Measurements from ENCODE around the gene RAB11FIP5.

RAB11FIP5 gene

GRCh38 chr2:73033142-73033765 lies 79.5 kb downstream of the RAB11FIP5 start:
- DNase-seq = no peak

GRCh38 chr2:73032702-73033097 lies 80.0 kb downstream of the RAB11FIP5 start:
- no peak for DNase-seq

GRCh38 chr2:73031725-73032701 lies 80.7 kb downstream of the RAB11FIP5 start:
- DNase-seq = no peak

- no peak for DNase-seq
Measured at GRCh38 chr2:73031095-73031678, 81.6 kb downstream of the RAB11FIP5 start.

- no peak for DNase-seq
Measured at GRCh38 chr2:73028841-73029240, 83.9 kb downstream of the RAB11FIP5 start.

GRCh38 chr2:73027340-73027739 lies 85.4 kb downstream of the RAB11FIP5 start:
- no peak for DNase-seq

- DNase-seq = no peak
Measured at GRCh38 chr2:73023497-73023896, 89.3 kb downstream of the RAB11FIP5 start.

Data from HCEC 1CT (cell line).